Measurements from ENCODE around the gene DCUN1D2. TPM values are rescaled to one million over a fixed set of nuclear protein-coding genes. Genes with fewer than 3 reads are reported as not detected.

Gene DCUN1D2
- total and polyA plus RNA-seq, 5 donors from 2014 or later, result 6.8 to 23.0 (median 9.3) TPM

- DNase-seq (peak in 1 of 3 donors; percentile 67), ATAC-seq (ENCODE audit: low read depth in 2 of 2) (peak; percentile 49 to 62)
- H3K36me3 Mint-ChIP-seq, result peaks cover 22% of the 10 kb centered on the region
- H3K27me3 Mint-ChIP-seq, result no peaks in the 10 kb centered on the region
- Histone ChIP-seq H3K27ac (ENCODE audit: insufficient read depth, low read length, poor library complexity, severe bottlenecking) (no peak overlapping the region), H3K36me3 (ENCODE audit: control insufficient read depth, insufficient read depth, low read length) (peaks cover 29% of the 10 kb centered on the region), H3K27me3 (ENCODE audit: control insufficient read depth, insufficient read depth, low read length) (no peaks in the 10 kb centered on the region), H3K9me3 (ENCODE audit: control insufficient read depth in 2 of 2, low read length in 2 of 2) (no peaks in the 10 kb centered on the region), H3K4me1 (ENCODE audit: control insufficient read depth, insufficient read depth, low read length, poor library complexity, severe bottlenecking) (peaks cover 34% of the 10 kb centered on the region), H3K4me3 (ENCODE audit: low read depth, low read length) (peak overlapping the region; percentile 9)
- peaks cover 20 to 67% (median 51%) of the 10 kb centered on the region in 4 donors for H3K4me1 Mint-ChIP-seq
- H3K4me3 Mint-ChIP-seq, result peak overlapping the region; percentile 52 to 72 (median 62)
- H3K9me3 Mint-ChIP-seq, result no peaks in the 10 kb centered on the region
- H3K27ac Mint-ChIP-seq, result peak overlapping the region; percentile 44 to 80 (median 73)
Measured at GRCh38 chr13:113493315-113493951, 2.9 kb upstream of the DCUN1D2 start.

DNA sequence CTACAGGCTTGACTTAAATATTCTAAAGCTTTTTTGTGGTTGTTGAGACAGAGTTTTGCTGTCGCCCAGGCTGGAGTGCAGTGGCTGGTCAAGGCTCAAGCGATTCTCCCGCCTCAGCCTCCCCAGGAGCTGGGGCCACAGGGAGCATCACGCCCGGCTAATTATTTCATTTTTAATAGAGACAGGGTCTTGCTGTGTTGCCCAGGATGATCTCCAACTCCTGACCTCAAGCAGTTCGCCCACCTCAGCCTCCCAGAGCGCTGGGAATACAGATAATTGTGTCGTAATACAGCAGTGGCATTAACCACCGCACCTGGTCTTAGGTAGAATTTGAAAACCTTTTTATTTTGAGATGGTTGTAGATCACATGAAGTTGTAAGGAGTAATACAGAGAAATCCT is 1.5 kb upstream of the DCUN1D2 start:
- Mint-ChIP-seq H3K27ac (peak overlapping the region in 2 of 3 donors; percentile 51 to 91), H3K36me3 (peaks cover 16% of the 10 kb centered on the region)
- H3K4me3 ChIP-seq (ENCODE audit: low read depth, low read length), result no peak overlapping the region

DNA sequence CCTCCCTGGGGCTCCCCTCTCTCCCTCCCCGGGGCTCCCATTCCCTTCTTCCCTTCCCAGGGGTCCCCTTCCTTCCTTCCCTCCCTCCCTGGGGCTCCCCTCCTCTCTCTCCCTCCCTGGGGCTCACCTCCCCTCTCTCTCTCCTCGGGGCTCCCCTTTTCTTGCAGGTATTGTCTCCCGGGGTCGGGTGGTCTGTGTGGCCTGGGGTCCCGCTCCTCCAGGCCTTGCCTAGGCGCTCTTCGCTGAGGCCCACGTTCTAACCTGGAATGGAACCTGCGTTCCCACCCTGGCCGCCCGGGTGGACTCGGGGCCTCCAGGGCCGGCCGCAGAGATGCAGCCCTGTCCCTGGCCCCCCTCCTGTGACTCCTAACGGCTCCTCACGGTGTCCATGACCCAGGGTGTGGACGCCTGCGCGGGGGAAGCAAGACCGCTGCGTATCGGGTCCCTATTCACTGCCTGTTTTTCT is 940 bp upstream of the DCUN1D2 start:
- Mint-ChIP-seq H3K27ac (peak overlapping the region in 2 of 3 donors; percentile 51 to 91), H3K4me1 (peaks cover 29 to 80% (median 59%) of the 10 kb centered on the region in 4 donors), H3K4me3 (peak overlapping the region; percentile 52 to 92 (median 88)), H3K27me3 (no peaks in the 10 kb centered on the region), H3K36me3 (peaks cover 11% of the 10 kb centered on the region), H3K9me3 (no peaks in the 10 kb centered on the region)
- H3K4me3 ChIP-seq (ENCODE audit: low read depth, low read length), result no peak overlapping the region
- ATAC-seq (ENCODE audit: low read depth in 2 of 2) (no peak), DNase-seq (no peak)
- peaks cover 10% of the 10 kb centered on the region for H3K36me3 ChIP-seq (ENCODE audit: control insufficient read depth, insufficient read depth, low read length)
- H3K27ac ChIP-seq (ENCODE audit: insufficient read depth, low read length, poor library complexity, severe bottlenecking), result peak overlapping the region; percentile 62
- H3K27me3 ChIP-seq (ENCODE audit: control insufficient read depth, insufficient read depth, low read length), result no peaks in the 10 kb centered on the region
- H3K4me1 ChIP-seq (ENCODE audit: control insufficient read depth, insufficient read depth, low read length, poor library complexity, severe bottlenecking), result peaks cover 34% of the 10 kb centered on the region
- H3K9me3 ChIP-seq (ENCODE audit: control insufficient read depth in 2 of 2, low read length in 2 of 2), result no peaks in the 10 kb centered on the region

More for the DNA sequence above, 1.5 kb upstream of the DCUN1D2 start:
- no peaks in the 10 kb centered on the region for H3K27me3 ChIP-seq (ENCODE audit: control insufficient read depth, insufficient read depth, low read length)
- no peaks in the 10 kb centered on the region for H3K9me3 ChIP-seq (ENCODE audit: control insufficient read depth in 2 of 2, low read length in 2 of 2)
- peaks cover 16% of the 10 kb centered on the region for H3K36me3 ChIP-seq (ENCODE audit: control insufficient read depth, insufficient read depth, low read length)
- H3K9me3 Mint-ChIP-seq, result no peaks in the 10 kb centered on the region
- H3K27me3 Mint-ChIP-seq, result no peaks in the 10 kb centered on the region
- no peak for DNase-seq
- ATAC-seq (ENCODE audit: low read depth in 2 of 2), result no peak
- H3K4me3 Mint-ChIP-seq, result peak overlapping the region; percentile 52 to 92 (median 88)
- peaks cover 34% of the 10 kb centered on the region for H3K4me1 ChIP-seq (ENCODE audit: control insufficient read depth, insufficient read depth, low read length, poor library complexity, severe bottlenecking)
- H3K4me1 Mint-ChIP-seq, result peaks cover 28 to 80% (median 59%) of the 10 kb centered on the region in 4 donors
- H3K27ac ChIP-seq (ENCODE audit: insufficient read depth, low read length, poor library complexity, severe bottlenecking), result no peak overlapping the region

DNA sequence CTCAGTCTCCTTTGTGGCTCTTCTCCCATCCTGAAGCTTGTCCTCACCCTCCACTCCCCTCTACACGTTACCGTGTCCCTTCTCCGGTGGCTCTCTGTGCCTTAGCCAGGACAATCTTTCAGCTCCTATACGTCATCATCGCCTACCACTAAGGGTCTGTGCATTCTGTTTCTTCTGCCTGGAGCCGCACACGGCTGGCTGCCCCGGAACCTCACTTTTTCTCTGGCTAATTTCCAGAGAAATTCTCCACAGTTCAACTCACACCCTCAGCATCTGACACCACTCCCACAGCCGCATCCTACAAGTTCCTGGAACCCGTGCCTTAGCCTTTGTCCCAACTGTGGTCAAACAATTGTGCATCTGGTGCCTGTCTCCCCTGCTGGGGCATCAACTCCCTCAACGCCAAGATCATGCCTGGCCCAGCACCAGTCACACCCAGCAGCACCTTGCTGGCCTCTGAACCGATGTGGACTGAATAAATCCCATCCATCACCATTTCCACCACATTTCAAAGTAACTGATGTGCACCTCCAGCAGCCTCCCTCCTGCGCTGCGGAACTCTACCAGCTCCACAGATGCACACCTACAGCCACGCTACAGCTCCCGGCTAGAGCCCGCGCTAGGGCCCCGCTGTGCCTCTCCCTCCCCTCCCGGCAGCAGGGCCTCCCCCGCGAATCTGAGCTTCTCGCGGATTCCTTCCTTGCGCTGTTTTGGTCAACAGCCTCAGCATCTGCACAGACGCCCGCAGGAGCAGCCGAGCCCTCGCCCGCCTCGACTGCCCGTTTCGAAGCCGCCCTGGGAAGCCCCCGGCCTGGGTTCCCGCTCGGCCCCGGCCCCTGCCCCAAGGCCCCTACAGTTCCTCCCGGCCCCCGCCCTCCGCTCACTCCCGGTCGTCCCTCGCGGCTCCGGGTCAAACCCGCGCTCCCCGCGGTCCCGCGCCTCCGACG is 689 bp downstream of the DCUN1D2 start:
- peak overlapping the region; percentile 62 for H3K27ac ChIP-seq (ENCODE audit: insufficient read depth, low read length, poor library complexity, severe bottlenecking)
- Mint-ChIP-seq H3K27ac (peak overlapping the region; percentile 83 to 87 (median 85)), H3K27me3 (no peaks in the 10 kb centered on the region), H3K4me1 (peaks cover 34 to 73% (median 56%) of the 10 kb centered on the region in 4 donors), H3K36me3 (peaks cover 3% of the 10 kb centered on the region), H3K4me3 (peak overlapping the region; percentile 92 to 98 (median 94)), H3K9me3 (no peaks in the 10 kb centered on the region)
- H3K27me3 ChIP-seq (ENCODE audit: control insufficient read depth, insufficient read depth, low read length), result no peaks in the 10 kb centered on the region
- H3K4me3 ChIP-seq (ENCODE audit: low read depth, low read length), result peak overlapping the region; percentile 75
- DNase-seq (peak; percentile 6 to 49 (median 33)), ATAC-seq (ENCODE audit: low read depth in 2 of 2) (peak; percentile 18 to 22)
- no peaks in the 10 kb centered on the region for H3K9me3 ChIP-seq (ENCODE audit: control insufficient read depth in 2 of 2, low read length in 2 of 2)
- no peaks in the 10 kb centered on the region for H3K36me3 ChIP-seq (ENCODE audit: control insufficient read depth, insufficient read depth, low read length)
- peaks cover 28% of the 10 kb centered on the region for H3K4me1 ChIP-seq (ENCODE audit: control insufficient read depth, insufficient read depth, low read length, poor library complexity, severe bottlenecking)

GRCh38 chr13:113489171-113489548 is 1.4 kb downstream of the DCUN1D2 start:
- H3K4me3 ChIP-seq (ENCODE audit: low read depth, low read length), result peak overlapping the region; percentile 75
- no peaks in the 10 kb centered on the region for H3K27me3 Mint-ChIP-seq
- no peaks in the 10 kb centered on the region for H3K9me3 Mint-ChIP-seq
- peaks cover 29 to 71% (median 52%) of the 10 kb centered on the region in 4 donors for H3K4me1 Mint-ChIP-seq
- peaks cover 28% of the 10 kb centered on the region for H3K4me1 ChIP-seq (ENCODE audit: control insufficient read depth, insufficient read depth, low read length, poor library complexity, severe bottlenecking)
- H3K36me3 ChIP-seq (ENCODE audit: control insufficient read depth, insufficient read depth, low read length), result no peaks in the 10 kb centered on the region
- no peak overlapping the region for H3K27ac ChIP-seq (ENCODE audit: insufficient read depth, low read length, poor library complexity, severe bottlenecking)
- peak overlapping the region; percentile 92 to 98 (median 94) for H3K4me3 Mint-ChIP-seq
- ATAC-seq (ENCODE audit: low read depth in 2 of 2) (no peak), DNase-seq (no peak)
- H3K27me3 ChIP-seq (ENCODE audit: control insufficient read depth, insufficient read depth, low read length), result no peaks in the 10 kb centered on the region
- H3K27ac Mint-ChIP-seq, result peak overlapping the region in 1 of 3 donors; percentile 83
- peaks cover 3% of the 10 kb centered on the region for H3K36me3 Mint-ChIP-seq
- no peaks in the 10 kb centered on the region for H3K9me3 ChIP-seq (ENCODE audit: control insufficient read depth in 2 of 2, low read length in 2 of 2)

DNA sequence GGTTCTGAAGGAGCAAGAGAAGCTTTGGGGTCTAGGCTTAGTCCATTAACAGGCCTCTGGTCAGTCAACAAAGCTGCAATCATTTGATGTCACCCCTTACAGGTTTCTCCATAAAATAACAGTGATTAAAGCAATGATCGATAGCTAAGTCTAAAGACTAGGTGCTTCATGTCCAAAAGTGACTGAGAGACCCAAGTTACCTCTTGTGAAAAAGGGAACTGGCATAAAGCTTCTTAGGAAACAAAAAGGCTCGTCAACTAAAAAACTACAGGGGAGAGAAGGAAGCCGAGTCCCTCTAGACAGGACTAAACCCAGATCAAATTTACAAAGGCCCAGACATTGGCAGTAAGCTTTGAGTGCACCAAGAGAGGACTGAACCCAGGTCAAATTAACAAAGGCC is 2.2 kb downstream of the DCUN1D2 start:
- Histone ChIP-seq H3K27ac (ENCODE audit: insufficient read depth, low read length, poor library complexity, severe bottlenecking) (no peak overlapping the region), H3K27me3 (ENCODE audit: control insufficient read depth, insufficient read depth, low read length) (no peaks in the 10 kb centered on the region), H3K36me3 (ENCODE audit: control insufficient read depth, insufficient read depth, low read length) (peaks cover 2% of the 10 kb centered on the region), H3K4me1 (ENCODE audit: control insufficient read depth, insufficient read depth, low read length, poor library complexity, severe bottlenecking) (peaks cover 27% of the 10 kb centered on the region), H3K9me3 (ENCODE audit: control insufficient read depth in 2 of 2, low read length in 2 of 2) (no peaks in the 10 kb centered on the region), H3K4me3 (ENCODE audit: low read depth, low read length) (peak overlapping the region; percentile 3)
- Mint-ChIP-seq H3K9me3 (no peaks in the 10 kb centered on the region), H3K27me3 (no peaks in the 10 kb centered on the region), H3K4me1 (peaks cover 25 to 64% (median 47%) of the 10 kb centered on the region in 4 donors), H3K27ac (no peak overlapping the region), H3K36me3 (peaks cover 6% of the 10 kb centered on the region), H3K4me3 (peak overlapping the region; percentile 50 to 92 (median 68))
- ATAC-seq (ENCODE audit: low read depth in 2 of 2) (no peak), DNase-seq (no peak)

- Mint-ChIP-seq H3K36me3 (peaks cover 10% of the 10 kb centered on the region), H3K9me3 (no peaks in the 10 kb centered on the region), H3K4me3 (peak overlapping the region in 2 of 4 donors; percentile 16 to 50), H3K27me3 (no peaks in the 10 kb centered on the region), H3K27ac (peak overlapping the region in 1 of 3 donors; percentile 71), H3K4me1 (peaks cover 31 to 55% (median 40%) of the 10 kb centered on the region in 4 donors)
- Histone ChIP-seq H3K4me3 (ENCODE audit: low read depth, low read length) (no peak overlapping the region), H3K36me3 (ENCODE audit: control insufficient read depth, insufficient read depth, low read length) (peaks cover 8% of the 10 kb centered on the region), H3K9me3 (ENCODE audit: control insufficient read depth in 2 of 2, low read length in 2 of 2) (no peaks in the 10 kb centered on the region), H3K27me3 (ENCODE audit: control insufficient read depth, insufficient read depth, low read length) (no peaks in the 10 kb centered on the region), H3K27ac (ENCODE audit: insufficient read depth, low read length, poor library complexity, severe bottlenecking) (no peak overlapping the region), H3K4me1 (ENCODE audit: control insufficient read depth, insufficient read depth, low read length, poor library complexity, severe bottlenecking) (peaks cover 19% of the 10 kb centered on the region)
- ATAC-seq (ENCODE audit: low read depth in 2 of 2) (no peak), DNase-seq (no peak)
Measured at GRCh38 chr13:113486698-113487097, 3.8 kb downstream of the DCUN1D2 start.

Data from CD4-positive, CD25-positive, alpha-beta regulatory T cell (primary cell).